Measurements from ENCODE around the gene MFNG.

MFNG gene

DNA sequence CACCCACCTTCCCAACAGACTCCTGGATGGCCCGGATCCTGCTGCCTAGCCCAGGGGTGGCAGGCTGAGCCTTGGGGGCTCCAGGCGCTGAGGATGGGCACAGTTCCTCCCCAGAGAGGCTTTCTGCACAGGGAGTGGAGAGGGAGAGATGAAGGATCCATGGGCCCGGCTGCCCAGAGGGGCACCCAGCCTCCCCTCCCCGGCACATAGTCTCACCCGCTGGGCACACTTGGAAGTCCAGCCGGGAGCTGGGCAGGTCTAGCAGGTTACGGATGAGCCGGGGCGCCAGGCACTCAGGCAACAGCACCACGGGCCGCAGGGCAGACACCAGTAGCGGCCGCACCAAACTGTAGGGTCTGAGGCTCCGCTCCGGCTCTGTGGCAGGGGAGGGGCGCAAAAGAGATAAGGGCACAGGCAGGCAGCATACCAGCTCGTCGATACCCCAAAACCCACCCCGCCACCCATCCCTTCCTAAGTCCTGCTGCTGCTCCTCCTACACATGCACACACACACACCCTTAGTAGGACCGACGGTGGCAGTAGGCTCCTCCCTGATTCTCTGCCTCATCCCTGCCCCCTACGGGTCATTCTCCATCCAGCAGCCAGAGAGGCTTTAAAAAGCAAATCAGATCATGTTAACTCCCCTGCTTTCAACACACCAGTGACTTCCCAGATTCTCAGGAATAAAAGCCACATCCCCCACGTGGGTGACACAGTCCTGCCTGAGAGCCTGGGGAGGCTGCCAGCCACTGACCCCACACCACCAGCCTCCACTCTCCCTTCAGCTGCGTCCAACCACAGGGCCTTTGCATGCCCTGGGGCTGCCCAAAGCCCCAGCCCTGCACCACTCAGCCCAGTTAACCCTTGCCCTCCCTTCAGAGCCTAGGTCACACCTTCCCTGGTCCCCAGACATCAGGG is 6.5 kb upstream of the MFNG start:
- DNase-seq (ENCODE audit: low spot score): no peak

GRCh38 chr22:37491559-37492427 is 5.6 kb upstream of the MFNG start:
- no peak for DNase-seq (ENCODE audit: low spot score)

DNA sequence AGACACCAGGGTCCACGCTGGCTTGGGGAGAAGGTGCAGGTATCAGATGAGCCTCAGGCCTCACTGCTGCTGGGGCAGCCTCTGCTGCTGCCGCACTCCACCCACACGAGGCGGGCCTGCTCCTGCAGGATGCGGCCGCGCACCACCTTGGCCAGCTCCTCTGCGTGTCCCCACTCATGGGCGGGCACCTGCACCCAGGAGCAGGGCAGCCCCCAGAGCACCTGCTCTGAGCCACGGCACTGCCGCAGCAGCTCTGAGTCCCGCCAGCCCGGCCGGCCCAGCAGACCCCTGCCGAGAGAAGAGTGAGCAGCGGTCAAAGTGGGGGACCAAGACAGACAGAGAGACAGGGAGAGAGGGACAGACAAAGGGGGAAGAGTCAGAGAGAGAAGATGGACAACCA is 4.9 kb upstream of the MFNG start:
- DNase-seq (ENCODE audit: low spot score): no peak

DNA sequence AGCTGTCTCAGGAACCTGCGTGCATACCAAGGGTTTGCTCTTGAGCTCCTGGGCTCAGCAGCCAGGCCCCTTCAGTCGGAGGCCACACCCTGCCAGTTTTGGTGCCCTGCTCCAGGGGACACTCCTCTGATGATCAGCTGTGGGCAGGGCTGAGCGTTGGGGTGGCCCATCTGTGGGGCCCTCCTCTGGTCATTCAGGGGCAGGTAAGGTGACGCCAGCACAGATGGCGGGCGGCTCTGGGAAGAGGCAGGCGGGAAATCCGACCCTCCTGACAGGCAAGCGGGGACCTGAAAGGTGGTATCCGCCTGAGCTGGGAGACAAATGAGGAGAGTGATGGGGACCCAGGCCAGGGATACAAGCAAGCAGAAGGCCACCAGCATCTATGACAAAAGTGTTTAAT is 3.8 kb upstream of the MFNG start:
- no peak for DNase-seq (ENCODE audit: low spot score)

- DNase-seq (ENCODE audit: low spot score): no peak
Measured at GRCh38 chr22:37488337-37489135, 2.4 kb upstream of the MFNG start.

DNA sequence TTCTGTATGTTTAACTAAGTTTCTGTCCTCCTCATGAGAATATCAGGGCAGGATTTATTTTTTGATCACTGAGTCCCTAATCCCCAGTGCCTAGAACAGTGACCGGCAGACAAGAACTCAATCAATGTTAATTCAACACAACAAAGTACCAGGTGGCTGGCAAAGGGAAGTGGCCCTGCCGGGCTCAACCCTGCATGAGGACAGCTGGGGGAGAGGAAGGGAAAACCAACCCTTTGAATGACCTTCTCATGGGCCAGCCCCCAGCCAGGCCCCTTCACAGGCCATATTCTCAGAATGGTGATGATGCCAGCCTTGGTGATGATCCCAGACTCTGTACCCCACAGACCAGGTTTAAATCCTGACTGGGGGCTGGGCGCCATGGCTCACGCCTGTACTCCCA is 1.4 kb upstream of the MFNG start:
- DNase-seq (ENCODE audit: low spot score): no peak

DNA sequence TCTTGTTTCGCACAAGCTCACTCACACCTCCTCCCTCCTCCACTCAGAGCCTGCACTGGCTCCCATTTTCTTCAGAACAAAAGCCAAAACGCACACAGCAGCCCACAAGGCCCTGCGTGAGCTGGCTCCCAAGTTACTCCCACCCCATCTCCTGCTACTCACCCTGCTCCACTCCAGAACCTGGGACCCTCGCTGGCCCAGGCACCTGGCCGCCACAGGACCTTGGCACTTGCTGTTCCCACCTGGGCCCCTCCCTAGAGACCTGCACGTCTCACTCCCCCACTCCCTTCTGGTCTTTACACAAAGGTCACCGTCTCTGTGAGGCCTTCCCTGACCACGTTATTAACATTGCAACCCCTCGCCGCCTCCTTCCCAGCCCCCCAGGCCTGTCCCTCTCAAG is 945 bp upstream of the MFNG start:
- no peak for DNase-seq (ENCODE audit: low spot score)

GRCh38 chr22:37485395-37486223 is 575 bp downstream of the MFNG start:
- DNase-seq (ENCODE audit: low spot score): no peak

DNA sequence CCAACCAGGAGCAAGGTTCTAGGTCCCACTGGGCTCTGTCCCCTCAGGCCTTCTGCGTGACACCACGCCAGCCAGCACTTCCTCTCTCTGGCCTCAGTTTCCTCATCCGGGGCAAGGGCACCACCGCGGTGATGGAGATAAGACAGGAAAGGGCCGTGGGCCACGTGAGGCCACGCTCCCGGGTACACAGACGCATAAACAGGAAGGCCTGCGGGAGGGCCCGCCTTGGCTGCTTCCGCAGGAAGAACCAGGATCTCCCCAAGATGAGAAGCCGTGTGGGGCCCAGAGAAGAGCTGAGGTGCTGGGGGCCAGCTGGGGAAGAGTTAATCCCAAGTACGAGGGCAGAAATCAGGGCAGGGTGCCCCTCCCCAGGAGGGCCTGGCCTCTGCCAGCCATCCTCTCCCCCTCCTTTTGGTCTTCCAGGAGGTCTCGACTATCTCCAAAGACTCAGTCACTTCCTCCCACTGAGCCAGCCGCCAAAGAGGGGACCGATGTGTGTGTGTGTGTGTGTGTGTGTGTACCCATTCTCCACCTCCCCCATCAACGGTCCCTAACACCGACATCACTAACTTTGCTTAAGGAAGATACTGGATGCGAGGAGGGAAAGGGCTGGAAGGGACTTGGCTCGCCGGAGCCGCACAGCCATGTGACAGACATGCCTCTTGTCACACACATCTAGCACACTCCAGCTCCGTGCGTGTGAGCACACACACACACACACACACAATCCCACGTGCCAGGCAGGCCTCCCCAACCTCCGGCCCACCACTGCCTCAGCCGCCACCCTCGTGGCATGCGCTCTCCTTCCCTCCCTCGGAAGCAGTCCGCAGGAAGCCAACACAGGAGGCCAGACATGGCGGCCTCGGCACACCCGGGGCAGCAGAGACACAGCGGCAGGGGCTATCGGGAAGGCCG is 1.4 kb downstream of the MFNG start:
- DNase-seq (ENCODE audit: low spot score): peak; percentile 73

- no peak for DNase-seq (ENCODE audit: low spot score)
Measured at GRCh38 chr22:37483050-37483449, 3.1 kb downstream of the MFNG start.

DNA sequence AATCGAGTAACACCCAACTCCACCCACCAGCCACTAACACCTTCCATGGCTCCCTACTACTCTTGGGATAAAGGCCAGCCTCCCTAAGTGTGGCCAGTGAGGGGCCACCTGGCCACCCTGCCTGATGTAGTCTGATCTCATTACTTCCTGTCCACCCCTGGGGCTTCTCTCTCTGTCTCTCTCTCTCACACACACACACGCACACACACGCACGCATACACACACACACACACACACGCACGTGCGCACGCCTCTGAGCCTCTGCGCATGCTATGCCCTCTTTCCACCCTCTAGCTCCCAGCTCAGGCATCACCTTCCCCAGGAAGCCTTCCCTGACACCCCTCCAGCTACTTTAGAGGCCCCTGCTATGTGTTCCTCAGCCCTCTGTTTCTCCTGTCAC is 3.9 kb downstream of the MFNG start:
- no peak for DNase-seq (ENCODE audit: low spot score)

DNA sequence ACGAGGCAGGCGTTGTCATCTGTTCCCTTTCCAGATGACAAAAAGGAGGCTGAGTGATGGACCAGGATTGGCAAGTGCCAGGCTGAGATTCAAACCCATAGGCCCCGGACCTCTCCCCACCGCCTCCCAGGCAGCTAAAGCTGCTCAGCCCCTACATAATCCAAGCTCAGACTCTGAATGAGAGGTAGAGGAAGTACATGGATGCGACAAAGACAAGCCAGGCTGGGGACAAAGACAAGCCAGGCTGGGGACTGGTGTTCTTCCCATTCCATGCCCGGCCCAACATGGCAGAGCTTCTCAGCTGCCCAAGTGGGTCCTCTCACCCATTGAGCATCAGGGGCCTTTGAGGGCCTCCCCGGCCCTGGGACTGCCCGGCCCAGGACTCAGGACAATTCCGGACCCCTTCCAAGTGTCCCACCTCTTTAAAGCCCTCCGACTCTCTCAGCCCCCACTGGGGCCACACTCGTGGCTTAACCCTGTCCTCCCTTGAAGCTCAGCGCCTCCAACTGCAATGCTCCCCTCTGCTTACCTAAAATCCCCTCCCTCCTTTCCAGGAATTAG is 4.8 kb downstream of the MFNG start:
- DNase-seq (ENCODE audit: low spot score): no peak

DNA sequence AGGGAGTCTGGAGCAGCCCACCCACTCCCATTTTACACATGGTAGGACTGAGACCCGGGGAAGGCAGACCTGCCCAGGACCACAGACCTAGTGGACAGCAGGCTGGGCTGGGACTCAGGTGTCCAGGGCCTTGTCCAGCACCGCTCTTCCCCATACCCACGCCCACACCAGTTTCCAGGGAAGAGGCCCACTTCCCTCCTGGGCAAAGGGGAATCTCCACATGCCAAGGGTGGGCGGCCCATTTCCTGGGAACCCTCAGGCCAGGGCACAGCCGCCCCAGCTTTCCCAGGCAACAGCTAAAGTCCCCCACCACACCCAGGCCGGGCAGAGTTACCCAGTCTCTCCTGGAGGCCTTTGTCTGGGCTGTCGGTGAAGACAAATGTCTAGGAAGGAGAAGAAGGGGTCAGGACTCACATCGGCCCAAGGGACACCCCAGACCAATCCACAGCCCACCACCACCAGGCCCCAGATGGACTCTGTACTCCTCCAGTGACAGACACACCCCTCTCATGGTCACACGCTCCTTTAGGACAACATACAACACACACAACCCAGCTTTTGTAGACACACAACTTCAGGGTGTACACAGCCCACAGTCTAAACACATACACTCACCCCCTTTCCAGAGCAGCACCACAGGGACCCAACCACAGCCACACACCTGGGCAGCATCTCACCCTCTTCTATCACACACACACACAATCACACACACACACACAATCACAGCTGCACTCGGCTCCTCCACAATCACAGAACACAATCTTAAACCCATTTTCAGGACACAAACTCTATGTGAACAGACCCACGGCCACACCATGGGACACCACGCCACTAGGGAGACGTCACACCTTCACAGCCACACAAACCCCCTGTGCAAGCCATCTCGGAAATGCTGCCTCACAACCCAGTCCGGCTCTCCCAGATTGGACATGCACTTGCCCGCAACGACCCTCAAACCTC is 5.5 kb downstream of the MFNG start:
- DNase-seq (ENCODE audit: low spot score): no peak

GRCh38 chr22:37479196-37479595 is 7.0 kb downstream of the MFNG start:
- no peak for DNase-seq (ENCODE audit: low spot score)

DNA sequence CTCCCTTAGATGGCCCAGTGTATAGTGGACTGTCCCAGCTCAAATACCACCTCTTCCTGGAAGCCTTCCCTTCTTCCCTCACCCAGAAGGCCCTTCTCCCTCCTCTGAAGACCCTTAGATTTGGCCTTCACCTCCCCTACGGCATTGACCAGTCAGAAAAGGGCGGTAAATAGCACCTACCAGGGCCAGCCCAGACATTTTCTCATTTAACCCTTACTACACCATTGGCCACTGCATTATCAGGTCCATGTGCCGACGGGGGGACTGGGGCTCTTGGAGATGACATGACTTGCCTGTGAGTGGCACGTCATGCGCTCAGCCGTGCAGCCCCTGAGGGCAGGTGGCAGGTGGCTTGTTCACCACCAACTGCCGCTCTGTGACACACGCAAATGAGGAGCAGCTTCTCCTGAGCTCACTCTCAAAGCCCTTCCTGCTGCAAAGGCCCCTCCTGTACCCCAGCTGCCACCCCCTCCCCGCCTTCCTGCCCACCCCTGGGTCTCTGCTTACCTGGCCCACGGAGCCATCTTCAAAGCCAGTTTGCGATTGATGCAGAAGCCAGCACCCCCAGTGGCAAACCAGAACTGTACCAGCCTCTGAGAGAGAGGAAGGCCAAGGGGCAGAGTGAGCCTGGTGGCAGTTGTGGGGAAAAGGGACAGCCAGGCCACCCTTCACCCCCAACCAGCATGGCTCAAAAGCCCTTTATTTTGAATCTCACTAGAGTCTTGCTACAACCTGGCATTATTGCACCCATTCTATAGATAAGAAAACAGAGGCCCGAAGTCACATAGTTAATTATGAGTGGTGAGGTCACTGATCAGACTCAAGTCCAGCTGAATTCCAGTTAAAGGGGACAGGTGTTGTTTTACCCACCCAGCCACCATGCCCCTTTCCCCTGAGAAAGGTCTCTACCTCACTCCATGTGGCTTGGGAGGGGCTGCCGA is 9.5 kb downstream of the MFNG start:
- no peak for DNase-seq (ENCODE audit: low spot score)

GRCh38 chr22:37474447-37475090 is 11.6 kb downstream of the MFNG start:
- DNase-seq (ENCODE audit: low spot score): no peak

GRCh38 chr22:37473437-37473946 is 12.7 kb downstream of the MFNG start:
- DNase-seq (ENCODE audit: low spot score): no peak

All from Ammon's horn (tissue), 1 donor.